Astrocyte of the hippocampus (primary cell): ENCODE measurements around the gene PLCXD3.

Experiments
- DNase-seq: peaks from one replicate; pipeline ENCODE4 v3.0.0; 2011; ENCODE audit warnings: low read depth, low spot score

The PLCXD3 gene

DNA sequence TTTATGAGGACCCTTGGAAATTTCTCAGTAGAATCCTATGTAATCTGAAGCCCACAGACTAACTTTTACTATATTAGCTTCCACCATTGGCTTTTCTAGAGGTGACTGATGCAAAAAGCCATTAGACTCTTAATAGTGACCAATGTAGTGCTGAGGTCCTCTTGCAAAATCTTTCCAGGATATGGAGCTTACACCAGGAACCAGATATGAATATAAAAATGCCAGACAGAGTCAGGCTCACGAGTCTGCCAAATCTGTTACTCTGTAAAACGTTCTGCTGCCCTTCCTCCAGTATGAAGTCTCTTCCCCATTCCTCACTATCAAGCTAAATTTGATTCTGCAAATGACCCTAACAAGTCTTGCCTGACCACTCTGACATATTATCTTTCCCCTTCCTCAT lies 223.7 kb downstream of the PLCXD3 start:
- no peak for DNase-seq

DNA sequence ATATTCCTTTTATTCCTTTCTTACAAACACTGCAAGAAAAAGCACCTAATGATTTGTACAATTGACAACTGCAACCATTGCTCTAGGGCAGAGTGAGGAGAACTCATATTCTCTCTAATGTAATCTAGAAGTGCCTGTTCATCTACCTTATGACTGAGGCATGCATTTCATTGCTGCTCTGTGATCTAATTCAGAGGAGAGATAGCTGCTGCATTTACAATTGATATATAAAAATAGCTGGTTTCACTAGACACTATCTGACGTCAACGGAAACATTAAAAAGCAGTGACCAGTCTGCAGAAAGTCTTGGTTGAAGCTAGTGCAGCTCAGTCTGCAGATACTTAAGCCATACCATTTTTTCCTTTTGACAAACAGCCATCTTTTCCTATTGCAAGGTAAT lies 224.2 kb downstream of the PLCXD3 start:
- no peak for DNase-seq

DNA sequence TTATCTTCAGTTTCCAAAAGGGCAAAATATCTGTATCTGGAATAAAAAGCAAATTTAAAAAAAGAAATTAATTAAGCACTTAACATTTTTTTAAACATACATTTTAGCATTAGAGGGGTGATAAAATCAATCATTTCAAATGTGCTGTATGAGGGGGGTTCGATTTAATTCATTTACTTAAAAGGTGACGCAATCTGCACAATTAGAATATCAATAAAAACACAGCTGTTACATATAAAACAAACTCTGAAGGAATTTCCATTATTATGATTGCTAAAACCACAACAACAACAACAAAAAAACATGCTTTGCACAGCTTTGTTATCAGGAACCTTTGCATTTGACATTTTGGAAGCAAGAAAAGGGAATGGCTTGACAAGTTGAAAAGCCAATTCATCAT lies 225.5 kb downstream of the PLCXD3 start:
- no peak for DNase-seq

DNA sequence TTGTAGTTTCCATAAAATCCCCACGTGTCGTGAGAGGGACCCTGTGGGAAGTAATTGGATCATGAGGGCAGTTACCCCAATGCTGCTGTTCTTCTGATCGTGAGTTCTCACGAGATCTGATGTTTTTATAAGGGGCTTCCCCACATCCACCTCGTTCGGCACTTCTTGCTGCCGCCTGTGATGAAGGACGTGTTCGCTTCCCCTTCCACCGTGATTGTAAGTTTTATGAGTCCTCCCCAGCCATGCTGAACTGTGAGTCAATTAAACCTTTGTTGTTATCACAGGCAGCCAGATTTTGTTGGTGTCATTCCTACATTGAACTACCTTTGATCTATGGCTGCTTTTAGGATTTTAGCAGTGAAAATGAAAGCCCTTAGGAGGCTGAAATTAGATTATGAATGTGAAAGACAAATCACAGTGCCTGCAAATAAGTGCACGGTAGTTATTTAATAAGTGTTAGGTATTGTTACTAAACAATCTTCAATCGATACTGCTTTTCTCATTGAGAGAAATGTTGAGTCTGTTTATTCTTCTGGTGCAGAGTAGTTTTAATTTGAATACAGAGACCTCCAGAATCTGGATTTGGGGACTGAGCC lies 229.1 kb downstream of the PLCXD3 start:
- DNase-seq, result no peak

DNA sequence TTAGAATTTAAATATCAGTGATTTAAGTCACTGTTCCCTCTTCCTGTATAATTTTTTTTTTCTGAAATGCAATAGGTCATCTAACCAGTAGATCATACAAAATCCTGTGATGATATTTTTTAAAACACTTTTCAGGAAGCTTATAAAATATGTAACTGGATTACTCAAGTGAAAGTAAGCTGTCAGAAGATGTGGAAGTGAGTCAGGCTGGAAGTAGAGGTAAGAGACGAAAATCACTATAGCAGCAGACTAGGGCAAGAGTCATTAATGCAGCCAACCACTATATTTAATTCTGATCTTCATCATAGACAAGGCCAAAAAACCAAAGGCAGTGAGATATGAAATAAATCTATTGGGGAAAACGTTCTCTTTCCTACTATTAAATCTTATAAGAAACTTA lies 231.4 kb downstream of the PLCXD3 start:
- no peak for DNase-seq

DNA sequence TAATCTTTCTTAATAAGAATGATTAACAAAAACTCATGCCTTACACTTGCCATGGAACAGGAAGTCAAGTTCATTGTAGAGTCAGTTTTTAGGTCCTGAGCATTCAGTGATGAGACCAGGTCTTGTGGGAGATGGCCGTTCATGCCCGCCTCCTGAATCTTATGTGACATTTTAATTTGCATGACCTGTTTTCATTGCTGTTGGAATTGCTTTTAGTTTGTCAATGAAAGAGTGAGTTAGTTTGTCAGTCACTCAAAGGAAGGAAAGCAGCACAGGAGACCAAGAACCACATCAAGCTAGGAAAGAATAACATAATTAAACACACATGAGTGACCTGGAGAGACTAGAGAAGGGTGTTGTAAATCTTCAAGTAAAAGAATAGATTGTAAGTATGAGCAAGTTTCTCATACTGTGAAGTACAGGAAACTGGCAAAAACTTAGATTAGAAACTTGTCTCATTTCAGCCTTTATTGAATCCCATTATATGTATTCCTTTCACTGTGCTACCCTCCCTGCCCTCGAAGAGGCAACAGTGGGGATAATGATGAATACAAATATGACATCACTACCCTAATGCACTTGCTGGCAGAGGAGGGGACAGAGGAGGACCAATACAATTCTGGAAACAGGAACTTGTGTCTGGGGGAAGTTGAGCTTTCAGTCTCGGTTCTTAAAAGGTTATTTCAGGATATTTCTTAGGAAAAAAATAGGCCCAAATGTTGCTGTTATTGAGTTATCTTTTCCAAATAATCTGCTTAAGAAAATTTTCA lies 232.7 kb downstream of the PLCXD3 start:
- DNase-seq, result peak; percentile 44

DNA sequence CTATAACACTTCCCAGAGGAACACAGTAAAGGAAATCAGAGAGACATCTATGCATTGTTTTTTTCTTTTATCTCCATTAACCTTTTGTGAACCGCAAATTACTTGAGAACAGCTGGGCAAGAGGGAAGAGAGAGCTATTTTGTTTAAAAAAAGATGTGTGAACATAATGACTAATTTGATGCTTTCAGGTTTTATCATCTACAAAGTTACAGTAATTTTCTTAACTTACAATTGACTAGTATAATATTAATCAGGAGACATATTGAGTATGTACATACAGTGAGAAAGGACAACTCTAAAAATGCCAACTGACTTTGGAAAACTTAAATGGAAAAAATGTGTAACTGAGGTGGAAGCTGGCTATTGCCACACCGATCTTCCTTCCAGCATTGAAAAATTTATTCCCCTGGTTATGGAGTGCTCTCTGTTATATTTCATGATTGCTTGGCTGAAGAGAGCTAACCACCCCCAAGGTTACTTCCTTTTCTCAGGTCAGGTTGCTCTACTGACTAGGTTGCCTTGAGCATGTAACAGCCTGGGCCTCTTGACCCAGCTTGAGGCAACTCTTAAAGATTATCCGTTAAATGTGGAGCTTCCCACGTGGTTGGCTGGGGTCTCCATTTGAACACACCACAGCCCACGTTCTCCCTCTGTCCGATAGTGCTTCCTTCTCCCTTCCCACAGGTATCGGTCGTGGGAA lies 234.4 kb downstream of the PLCXD3 start:
- DNase-seq, result no peak

DNA sequence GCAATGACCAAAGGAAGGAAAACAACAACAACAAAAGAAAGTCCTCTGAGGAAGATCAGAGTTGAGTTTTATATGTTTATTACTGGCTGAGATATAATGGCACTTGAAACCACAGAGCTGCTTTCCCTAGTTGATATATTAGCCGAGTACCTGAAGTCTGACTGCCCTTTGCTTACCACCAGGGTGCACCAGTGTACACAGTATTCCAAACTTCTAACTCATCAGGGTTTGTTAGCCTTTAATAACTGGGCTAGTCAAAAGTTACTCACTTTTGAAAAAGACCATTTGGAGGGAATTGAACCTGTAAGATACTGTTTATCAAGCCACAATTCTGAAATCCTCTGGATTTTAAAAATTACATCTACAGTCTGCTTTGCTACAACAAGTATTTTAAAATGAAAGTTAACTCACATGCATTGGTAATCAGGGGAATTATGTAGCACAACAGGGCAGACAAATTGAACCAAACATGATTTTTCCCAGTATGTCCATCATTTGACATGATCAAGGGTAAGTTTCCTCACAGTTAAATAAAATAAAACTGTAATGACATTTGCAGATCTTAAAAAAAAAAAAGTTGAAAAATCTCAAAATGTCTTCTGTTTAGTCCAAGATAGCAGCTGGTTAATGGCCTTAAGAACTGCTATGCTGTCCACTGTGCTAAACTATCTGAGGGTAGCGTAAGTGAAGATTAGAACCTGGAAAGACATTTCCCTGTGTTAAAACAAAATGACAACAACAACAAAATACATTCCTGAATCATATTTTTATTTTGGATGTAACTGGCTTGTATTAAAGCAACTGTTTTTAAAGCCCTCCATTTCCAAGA lies 239.8 kb downstream of the PLCXD3 start:
- DNase-seq, result peak; percentile 72

DNA sequence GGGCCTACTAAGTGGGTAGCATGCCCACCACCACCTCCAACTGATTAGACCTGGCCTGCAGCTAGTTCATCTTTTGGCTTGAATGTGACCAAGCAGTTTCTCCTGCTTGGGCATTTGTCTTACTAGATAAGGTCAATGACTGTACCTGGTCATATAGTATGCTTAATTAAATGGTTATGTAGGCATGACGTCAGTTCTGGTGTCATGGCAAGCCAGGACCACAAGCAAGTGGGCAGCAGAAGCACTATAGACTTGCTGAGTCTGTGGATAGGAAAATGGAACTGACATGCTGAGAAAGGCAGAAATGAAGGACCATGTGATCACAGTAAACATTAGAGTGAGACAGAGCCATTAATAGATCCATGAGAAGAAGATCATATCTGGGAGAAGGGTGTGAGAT lies 241.5 kb downstream of the PLCXD3 start:
- no peak for DNase-seq

DNA sequence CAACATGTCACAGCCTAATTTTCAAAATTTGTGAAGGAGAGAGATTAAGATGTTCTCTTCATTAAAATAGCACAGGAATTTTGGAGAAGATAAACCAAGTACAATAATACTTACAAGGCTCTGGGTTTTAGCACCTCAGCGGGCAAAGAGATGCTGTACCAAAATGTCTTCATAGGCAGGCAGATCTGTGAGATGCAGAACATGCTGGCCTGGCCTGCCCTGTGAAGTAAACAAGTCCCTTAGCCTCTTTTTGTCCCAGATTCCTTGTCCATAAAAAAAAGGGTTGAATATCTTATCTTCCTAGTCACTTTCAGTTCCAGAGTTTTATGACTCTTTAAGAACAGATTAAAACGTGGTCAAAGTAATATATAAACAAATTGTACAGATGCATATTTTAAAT lies 244.0 kb downstream of the PLCXD3 start:
- no peak for DNase-seq

DNA sequence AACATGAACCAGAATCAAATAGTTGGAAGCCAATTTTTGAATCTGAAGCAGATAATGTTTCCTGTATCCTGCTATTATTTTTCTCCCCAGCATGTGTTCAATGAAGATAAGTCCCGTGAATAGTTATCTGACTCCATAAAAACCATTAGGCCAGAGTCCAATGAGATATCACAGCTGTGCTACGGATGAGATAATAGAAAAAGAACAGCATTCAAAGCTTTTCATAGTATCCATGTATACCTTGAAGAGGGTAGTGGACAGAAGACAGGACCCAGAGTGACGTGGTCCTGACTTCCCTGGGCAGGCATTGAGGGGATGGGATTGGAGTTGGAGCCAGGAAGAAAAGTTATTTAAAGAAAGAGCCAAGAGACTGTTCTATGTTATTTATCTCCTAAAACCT lies 246.4 kb downstream of the PLCXD3 start:
- no peak for DNase-seq

DNA sequence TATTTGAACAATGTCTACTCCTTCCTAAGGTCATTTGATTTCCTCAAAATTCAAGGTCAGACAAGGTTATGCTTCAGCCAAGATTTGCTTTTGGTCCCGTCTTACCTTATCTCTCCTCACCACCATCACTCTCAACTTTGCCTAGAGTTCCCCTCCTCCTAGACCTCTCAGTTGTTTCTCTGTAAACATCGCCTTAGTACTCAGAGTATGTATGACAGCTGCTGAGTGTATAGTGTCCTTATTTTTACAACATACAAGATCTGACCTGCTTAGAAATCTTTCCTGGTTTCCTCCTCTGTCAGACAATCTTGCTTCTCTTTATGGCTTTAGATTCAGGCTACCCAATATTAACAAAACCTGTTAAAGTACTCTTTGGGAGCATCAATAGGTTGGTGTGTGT lies 247.1 kb downstream of the PLCXD3 start:
- no peak for DNase-seq
